IMR-90 (cell line): ENCODE measurements around the gene TAT. TPM values are rescaled to one million over a fixed set of nuclear protein-coding genes. Genes with fewer than 3 reads are reported as not detected.

Experiments
- ATAC-seq: fragments of 200-7000 bp; cut with Tn5 transposase; 2 replicates; pipeline ENCODE4 v1.9.1; 2020; ENCODE audit warnings: low read depth, mild to moderate bottlenecking, moderate library complexity
- BruUV-seq: library from RNA; stranded (reverse); fragments of 400-500 nt; replicated peaks from 2 replicates; lab custom pipeline; 2021; lab: Mats Ljungman, UMichigan
- CTCF ChIA-PET: fragments of 300-600 bp; formaldehyde crosslinking; extraction: SDS; loops from one replicate; lab custom pipeline; 2021; ENCODE audit warnings: antibody characterized with exemption; lab: Yijun Ruan, JAX
- POLR2A ChIA-PET: fragments of 300-600 bp; sonication (Branson Sonifier 250); formaldehyde crosslinking; loops from one replicate; lab custom pipeline; 2022; ENCODE audit warnings: antibody characterized with exemption; ENCODE audit not compliant: unreplicated experiment; lab: Charles Lee
- DNase-seq: peaks from one replicate; pipeline ENCODE4 v3.0.0; 2013
- H2AFZ ChIP-seq: replicated peaks from 2 replicates; pipeline ENCODE3; 2013; ENCODE audit warnings: low read length, mild to moderate bottlenecking; ENCODE audit not compliant: poor library complexity
- H2AK5ac ChIP-seq: 2 replicates; pipeline ENCODE4 v1.6.1; 2013; ENCODE audit warnings: low read depth, low read length, inconsistent platforms
- H2AK9ac ChIP-seq: replicated peaks from 2 replicates; pipeline ENCODE3; 2013; ENCODE audit warnings: mild to moderate bottlenecking, low read depth, low read length, moderate library complexity; ENCODE audit not compliant: poor library complexity
- H2BK120ac ChIP-seq: 2 replicates; pipeline ENCODE4 v1.6.1; 2013; ENCODE audit warnings: low read depth, low read length, inconsistent platforms
- H2BK15ac ChIP-seq: 3 replicates; pipeline ENCODE4 v1.6.1; 2013; ENCODE audit warnings: low read depth, low read length, inconsistent platforms
- H2BK20ac ChIP-seq: 2 replicates; pipeline ENCODE4 v1.6.1; 2013; ENCODE audit warnings: low read depth, mild to moderate bottlenecking, inconsistent platforms, low read length, moderate library complexity
- H2BK5ac ChIP-seq: 2 replicates; pipeline ENCODE4 v1.6.1; 2013; ENCODE audit warnings: mild to moderate bottlenecking, low read depth, low read length, inconsistent platforms; ENCODE audit not compliant: poor library complexity, severe bottlenecking
- H3K14ac ChIP-seq: replicated peaks from 2 replicates; pipeline ENCODE4 v1.6.1; 2013; ENCODE audit warnings: low read depth, low read length, inconsistent platforms
- H3K18ac ChIP-seq: 2 replicates; pipeline ENCODE4 v1.6.1; 2013; ENCODE audit warnings: low read depth, low read length, control low read depth
- H3K23ac ChIP-seq: 2 replicates; pipeline ENCODE4 v1.6.1; 2013; ENCODE audit warnings: low read depth, low read length, inconsistent platforms
- H3K27ac ChIP-seq: 2 replicates; pipeline ENCODE4 v1.5.1; 2013; ENCODE audit warnings: mild to moderate bottlenecking, control low read depth, low read length; ENCODE audit not compliant: insufficient read depth
- H3K27me3 ChIP-seq: 2 replicates; pipeline ENCODE4 v1.6.1; 2013; ENCODE audit warnings: low read length; ENCODE audit not compliant: control insufficient read depth, insufficient read depth
- H3K36me3 ChIP-seq: 2 replicates; pipeline ENCODE4 v1.6.1; 2013; ENCODE audit warnings: low read length, mixed read lengths; ENCODE audit not compliant: control insufficient read depth, insufficient read depth
- H3K4ac ChIP-seq: 2 replicates; pipeline ENCODE4 v1.6.1; 2013; ENCODE audit warnings: low read depth, low read length, inconsistent platforms
- H3K4me1 ChIP-seq: 2 replicates; pipeline ENCODE4 v1.6.1; 2013; ENCODE audit warnings: low read length, mixed read lengths; ENCODE audit not compliant: control insufficient read depth, insufficient read depth
- H3K4me2 ChIP-seq: 2 replicates; pipeline ENCODE4 v1.6.1; 2013; ENCODE audit warnings: low read depth, mild to moderate bottlenecking, control low read depth, low read length, moderate library complexity
- H3K4me3 ChIP-seq: 2 replicates; pipeline ENCODE4 v1.5.1; 2013; ENCODE audit warnings: low read depth, mild to moderate bottlenecking, control low read depth, low read length, moderate library complexity; ENCODE audit not compliant: insufficient read depth
- H3K56ac ChIP-seq: 2 replicates; pipeline ENCODE4 v1.6.1; 2013; ENCODE audit warnings: low read length, inconsistent platforms; ENCODE audit not compliant: insufficient read depth; ENCODE audit errors: extremely low read depth
- H3K79me1 ChIP-seq, 2 experiments: 2 replicates each; pipeline ENCODE4 v1.6.1; 2013; ENCODE audit warnings: low read length in 2 of 2, inconsistent platforms in 1 of 2, low read depth in 1 of 2
- H3K9ac ChIP-seq: 2 replicates; pipeline ENCODE4 v1.6.1; 2013; ENCODE audit warnings: low read depth, low read length, control low read depth
- H3K9me1 ChIP-seq: 2 replicates; pipeline ENCODE4 v1.6.1; 2013; ENCODE audit warnings: low read length, inconsistent platforms; ENCODE audit not compliant: insufficient read depth
- H3K9me3 ChIP-seq: 2 replicates; pipeline ENCODE4 v1.6.1; 2013; ENCODE audit warnings: low read length; ENCODE audit not compliant: control insufficient read depth, insufficient read depth
- H4K20me1 ChIP-seq: 2 replicates; pipeline ENCODE4 v1.6.1; 2013; ENCODE audit warnings: low read length, inconsistent platforms; ENCODE audit not compliant: insufficient read depth
- H4K5ac ChIP-seq: 2 replicates; pipeline ENCODE4 v1.6.1; 2013; ENCODE audit warnings: mild to moderate bottlenecking, low read depth, low read length, control low read depth
- H4K8ac ChIP-seq, 2 experiments: 2 replicates each; pipeline ENCODE4 v1.6.1; 2013; ENCODE audit warnings: low read depth in 2 of 2, low read length in 2 of 2, control low read depth in 1 of 2, inconsistent platforms in 1 of 2
- H4K91ac ChIP-seq: 2 replicates; pipeline ENCODE4 v1.6.1; 2013; ENCODE audit warnings: low read depth, low read length, inconsistent platforms; ENCODE audit not compliant: insufficient read depth
- MAFK ChIP-seq: IDR thresholded peaks from 2 replicates; pipeline ENCODE4 v1.6.1; 2012; ENCODE audit warnings: low read depth, low read length, improper control_type of control experiment
- MAZ ChIP-seq: IDR thresholded peaks from 2 replicates; pipeline ENCODE4 v1.6.1; 2012; ENCODE audit warnings: low read depth, mild to moderate bottlenecking, low read length, improper control_type of control experiment, moderate library complexity, borderline replicate concordance
- WGBS, 2 experiments: methylation state at CpG; one replicate each; pipeline versions ENCODE4 v1.1.5 to v1.1.7; 2013; ENCODE audit warnings: missing lambda C conversion rate in 2 of 2; ENCODE audit not compliant: insufficient read length in 1 of 2; ENCODE audit errors: extremely low coverage in 2 of 2; 5-methylcytosine and 5-hydroxymethylcytosine counted together
- dilution Hi-C: fragments of 300-500 bp; cut with HindIII; formaldehyde crosslinking; loops from one replicate; pipeline ENCODE4 v1.14.3; 2018; ENCODE audit warnings: low sequenced_read_pairs; ENCODE audit not compliant: unreplicated experiment
- in situ Hi-C: fragments of 300-500 bp; cut with MboI; formaldehyde crosslinking; loops from 3 replicates; pipeline ENCODE4 v1.14.3; 2019; ENCODE audit warnings: low sequenced_read_pairs, inconsistent platforms, mixed read lengths
- intact Hi-C: fragments of 100-400 bp; cut with micrococcal nuclease; formaldehyde crosslinking; loops from 2 replicates; pipeline ENCODE4 v1.10.0; 2022
- polyA plus RNA-seq, 3 experiments: library from polyadenylated mRNA; depleted of rRNA; stranded (reverse); fragments of >200 nt; gene quantifications; 2 replicates each; pipeline ENCODE4 v1.2.3, GENCODE V29; 2012; ENCODE audit warnings: low replicate concordance in 1 of 3
- total RNA-seq: library from RNA; depleted of rRNA; stranded (reverse); fragments of >200 nt; gene quantifications from 2 replicates; pipeline ENCODE4 v1.2.3, GENCODE V29; 2012

The TAT gene
- total and polyA plus RNA-seq, 2 of the 4 experiments (the other 2 are of a cell fraction): not detected

- Histone ChIP-seq H3K9me3 (no peaks in the 10 kb centered on the region), H3K36me3 (no peaks in the 10 kb centered on the region), H2BK120ac (no peak overlapping the region), H3K4ac (no peak overlapping the region), H2AFZ (no peak overlapping the region), H2BK20ac (no peak overlapping the region), H4K20me1 (no peaks in the 10 kb centered on the region), H4K8ac (no peak overlapping the region), H3K9me1 (no peaks in the 10 kb centered on the region), H3K18ac (no peak overlapping the region), H3K79me1 (no peaks in the 10 kb centered on the region), H3K4me2 (no peak overlapping the region), H2AK9ac (no peak overlapping the region), H3K14ac (no peak overlapping the region), H3K23ac (no peak overlapping the region), H3K27ac (no peak overlapping the region), H3K56ac (no peak overlapping the region), H4K91ac (no peak overlapping the region), H4K5ac (no peak overlapping the region), H3K27me3 (peaks cover 2% of the 10 kb centered on the region; the same call in 1 of the 2 replicates), H2BK5ac (no peak overlapping the region), H3K9ac (no peak overlapping the region), H2BK15ac (no peak overlapping the region), H2AK5ac (no peak overlapping the region), H3K4me3 (no peak overlapping the region), H3K4me1 (no peaks in the 10 kb centered on the region)
- POLR2A ChIA-PET: no interaction called here
- in situ Hi-C loops (no loop called here), intact Hi-C loops (no loop called here), dilution Hi-C loops (no loop called here)
- DNase-seq (no peak), ATAC-seq (no peak)
- no CpG with 5 or more reads among the region's 4 CpGs for WGBS, 2 experiments
- no TSS peak for BruUV-seq
- TF ChIP-seq MAZ (no peak), MAFK (peak; percentile 42)
- CTCF ChIA-PET: no interaction called here
Observed at GRCh38 chr16:71528863-71529262, 48.0 kb downstream of the TAT start.
